Lung (tissue), 12 donors: ENCODE results near the gene GAS6. TPM values are rescaled to one million over a fixed set of nuclear protein-coding genes. Genes with fewer than 3 reads are reported as not detected.

Source experiments
- ATAC-seq: fragments of 200-7000 bp; cut with Tn5 transposase; one replicate; pipeline ENCODE4 v1.9.1; 2020; ENCODE audit warnings: moderate number of reproducible peaks; ENCODE audit not compliant: insufficient read depth, low FRiP score
- DNase-seq, 3 donors: peaks; one replicate each; pipeline ENCODE4 v3.0.0-alpha.2; 2013 to 2017
- H3K27ac ChIP-seq, 2 donors: one replicate each; pipeline ENCODE4 v1.5.1; 2013; ENCODE audit warnings: mild to moderate bottlenecking in 2 of 2, moderate library complexity in 2 of 2, control low read depth in 1 of 2, inconsistent platforms in 1 of 2, low read depth in 1 of 2, low read length in 1 of 2
- H3K27me3 ChIP-seq, 3 donors: one replicate each; pipeline ENCODE4 v1.5.1; 2013; ENCODE audit warnings: low read length in 2 of 3; ENCODE audit not compliant: control insufficient read depth in 3 of 3, insufficient read depth in 3 of 3
- H3K36me3 ChIP-seq, 4 donors: one replicate each; pipeline ENCODE4 v1.5.1; 2013; ENCODE audit warnings: low read length in 4 of 4, mild to moderate bottlenecking in 1 of 4, moderate library complexity in 1 of 4; ENCODE audit not compliant: control insufficient read depth in 4 of 4, insufficient read depth in 4 of 4
- H3K4me1 ChIP-seq, 5 donors: one replicate each; pipeline ENCODE4 v1.5.1; 2013; ENCODE audit warnings: low read length in 5 of 5, mild to moderate bottlenecking in 2 of 5, moderate library complexity in 1 of 5; ENCODE audit not compliant: control insufficient read depth in 5 of 5, insufficient read depth in 5 of 5
- H3K4me3 ChIP-seq: one replicate; pipeline ENCODE4 v1.5.1; 2013; ENCODE audit warnings: mild to moderate bottlenecking, control low read depth, moderate library complexity
- H3K9ac ChIP-seq, 2 donors: one replicate each; pipeline ENCODE4 v1.5.1; 2013; ENCODE audit warnings: low read length in 2 of 2, control low read depth in 1 of 2; ENCODE audit not compliant: insufficient read depth in 1 of 2
- H3K9me3 ChIP-seq, 4 donors: one replicate each; pipeline ENCODE4 v1.5.1; 2013; ENCODE audit warnings: low read length in 3 of 4, mild to moderate bottlenecking in 1 of 4, moderate library complexity in 1 of 4; ENCODE audit not compliant: control insufficient read depth in 4 of 4, insufficient read depth in 3 of 4
- CTCF ChIP-seq: IDR thresholded peaks from 2 replicates; pipeline ENCODE4 v1.5.1; 2012; ENCODE audit warnings: mild to moderate bottlenecking; ENCODE audit errors: control extremely low read depth, extremely low read depth
- WGBS, 2 donors: extraction: QIAGEN DNeasy Blood & Tissue Kit; methylation state at CpG; one replicate each; pipeline ENCODE4 v1.1.7; 2013; 5-methylcytosine and 5-hydroxymethylcytosine counted together
- polyA plus RNA-seq, 2 donors: library from polyadenylated mRNA; stranded (reverse); fragments of 200-250 nt; gene quantifications; one replicate each; pipeline ENCODE4 v1.2.1, GENCODE V29; 2013
- total RNA-seq, 2 donors: library from RNA; depleted of rRNA in 1 of 2; stranded (reverse); fragments of >200 nt in 1 of 2; gene quantifications; one replicate each; pipeline ENCODE4 v1.2.1, GENCODE V29; 2014 to 2021
- donor health status: control.
- donor health status: control.
- donor health status: Bipolar disorder and iron deficiency.
- donor health status: healthy.
- donor health status: DM: yes; HTN: yes; CAD: no.

Gene GAS6
- total and polyA plus RNA-seq, 4 donors: 61.8 to 107 (median 76.1) TPM

DNA sequence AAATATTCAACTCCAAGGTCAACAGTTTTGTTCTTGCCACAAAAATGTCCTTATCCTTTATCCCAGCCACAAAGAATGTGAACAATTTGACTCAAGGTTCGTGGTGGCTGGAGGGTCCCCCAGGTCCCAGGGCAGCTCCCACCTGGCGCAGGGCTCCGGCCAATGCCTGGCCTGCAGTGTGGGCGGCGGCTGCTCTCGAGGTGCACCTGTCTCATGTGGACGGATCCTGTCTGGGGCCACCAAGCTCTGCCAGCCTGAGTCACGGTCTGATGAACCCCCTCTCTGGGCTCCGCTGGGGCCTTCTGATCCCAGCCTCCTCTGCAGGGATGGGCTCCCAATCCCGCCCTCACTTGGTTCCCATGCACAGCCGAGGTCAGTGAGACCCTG is 49.4 kb downstream of the GAS6 start:
- Histone ChIP-seq H3K36me3 (no peaks in the 10 kb centered on the region), H3K4me1 (peaks cover 0 to 22% (median 0%) of the 10 kb centered on the region in 5 donors), H3K9me3 (peaks cover 0 to 5% (median 0%) of the 10 kb centered on the region in 4 donors), H3K4me3 (no peak overlapping the region), H3K27me3 (no peaks in the 10 kb centered on the region), H3K9ac (no peak overlapping the region), H3K27ac (peak overlapping the region in 1 of 2 donors; percentile 20)
- ATAC-seq (peak; percentile 28), DNase-seq (peak in 1 of 3 donors; percentile 32)
- no peak for TF ChIP-seq CTCF
- 68 to 87% methylated on average over 11 of the region's 11 CpGs for WGBS, 2 donors

DNA sequence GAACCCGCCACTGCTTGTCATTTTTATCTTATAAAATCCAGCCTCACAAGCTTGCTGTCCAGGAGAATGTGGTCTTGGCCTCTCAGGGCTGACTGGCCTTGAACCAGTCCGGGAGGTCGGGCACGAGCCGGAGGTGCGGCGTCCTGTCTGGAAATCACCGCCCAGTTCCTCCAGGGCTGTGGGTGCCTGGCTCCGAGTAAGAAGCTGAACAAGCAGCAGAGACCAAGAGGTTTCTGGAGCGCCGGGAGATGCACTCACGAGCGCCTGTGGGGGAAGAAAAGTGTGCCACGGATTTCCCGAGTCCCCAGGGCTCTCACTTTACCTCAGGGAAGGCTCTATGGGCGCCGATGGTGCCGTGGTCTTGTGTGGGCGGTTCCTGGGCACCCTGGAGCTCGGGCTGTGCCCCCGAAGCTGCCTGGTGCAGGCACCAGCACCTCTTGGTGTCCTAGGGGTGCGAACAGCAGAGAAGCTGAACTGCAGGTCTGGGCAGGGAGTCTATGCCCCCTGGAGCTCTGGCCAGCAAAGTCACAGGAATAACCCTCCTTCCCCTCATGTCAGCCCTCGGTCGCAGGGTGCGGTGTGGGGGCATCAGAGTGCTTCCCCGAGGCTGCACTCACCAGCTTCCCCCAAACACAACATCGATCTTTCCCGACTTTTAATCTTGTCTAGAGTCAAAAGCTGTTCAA is 50.0 kb downstream of the GAS6 start:
- Histone ChIP-seq H3K27me3 (no peaks in the 10 kb centered on the region), H3K9ac (no peak overlapping the region), H3K4me3 (no peak overlapping the region), H3K36me3 (no peaks in the 10 kb centered on the region), H3K4me1 (peaks cover 0 to 21% (median 0%) of the 10 kb centered on the region in 5 donors), H3K27ac (peak overlapping the region in 1 of 2 donors; percentile 40), H3K9me3 (peaks cover 0 to 6% (median 0%) of the 10 kb centered on the region in 4 donors)
- DNase-seq: no peak
- no peak for ATAC-seq
- 55 to 74% methylated on average over 28 of the region's 28 CpGs for WGBS, 2 donors
- TF ChIP-seq CTCF: no peak

DNA sequence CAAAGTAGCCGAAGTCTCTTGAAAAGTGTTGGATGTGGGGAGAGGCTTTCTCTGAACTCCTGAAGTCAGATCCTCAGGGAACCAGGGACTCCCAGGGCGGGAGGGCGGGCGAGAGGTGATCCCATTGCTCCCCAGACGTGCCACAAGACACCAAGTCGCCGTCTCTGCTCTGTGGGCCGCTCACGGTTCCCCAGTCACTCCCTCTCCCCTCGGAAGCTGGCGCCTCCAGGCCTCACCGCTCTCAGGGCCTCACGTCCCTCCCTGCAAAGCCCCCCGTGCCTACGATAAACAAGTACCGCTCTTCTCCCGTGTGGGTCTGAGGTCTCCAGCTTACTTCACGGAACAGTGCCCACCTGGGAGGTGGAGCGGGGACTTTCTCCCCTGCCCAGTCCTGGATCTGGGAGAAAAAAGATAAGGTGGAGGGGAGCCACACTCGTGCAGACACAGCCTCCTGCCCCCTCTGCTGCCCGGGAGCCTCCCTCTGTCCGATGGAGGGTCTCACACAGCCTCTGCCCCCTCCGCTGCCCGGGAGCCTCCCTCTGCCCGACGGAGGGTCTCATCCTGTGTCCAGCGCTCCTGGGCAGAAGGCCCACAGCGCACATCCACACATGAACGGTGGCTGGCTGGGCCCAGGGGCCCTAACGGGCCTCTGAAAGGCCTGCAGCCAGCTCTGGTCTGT is 50.7 kb downstream of the GAS6 start:
- ATAC-seq: no peak
- no peak for DNase-seq
- H3K36me3 ChIP-seq: no peaks in the 10 kb centered on the region
- peaks cover 0 to 11% (median 0%) of the 10 kb centered on the region in 4 donors for H3K9me3 ChIP-seq
- no peak for TF ChIP-seq CTCF
- peak overlapping the region in 1 of 2 donors; percentile 25 for H3K9ac ChIP-seq
- H3K27ac ChIP-seq: peak overlapping the region in 1 of 2 donors; percentile 40
- WGBS, 2 donors: 81 to 95% methylated on average over 29 to 30 of the region's 30 CpGs
- H3K4me3 ChIP-seq: no peak overlapping the region
- H3K27me3 ChIP-seq: no peaks in the 10 kb centered on the region
- peaks cover 0 to 18% (median 0%) of the 10 kb centered on the region in 5 donors for H3K4me1 ChIP-seq
